WTC11 (cell line): ENCODE data around the gene USF2. TPM values are rescaled to one million over a fixed set of nuclear protein-coding genes. Genes with fewer than 3 reads are reported as not detected.

Source experiments
- ATAC-seq: fragments of 200-7000 bp; cut with Tn5 transposase; 2 replicates; pipeline ENCODE4 v1.10.0; 2021; ENCODE audit warnings: mild to moderate bottlenecking, moderate library complexity
- CTCF ChIA-PET: fragments of 300-600 bp; sonication (Branson Sonifier 250); formaldehyde crosslinking; loops from one replicate; lab custom pipeline; 2021; ENCODE audit warnings: antibody characterized with exemption; lab: Charles Lee
- POLR2A ChIA-PET: fragments of 350-600 bp; sonication (Branson Sonifier 250); formaldehyde crosslinking; loops from one replicate; lab custom pipeline; 2021; ENCODE audit warnings: antibody characterized with exemption; lab: Charles Lee
- DNase-seq: peaks from one replicate; pipeline ENCODE4 v3.0.0; 2021; ENCODE audit warnings: low spot score
- H3K27ac Mint-ChIP-seq: 2 replicates; pipeline ENCODE4 v1.8.0; 2021; ENCODE audit warnings: mixed read lengths
- H3K27me3 Mint-ChIP-seq: 2 replicates; pipeline ENCODE4 v1.8.0; 2021; ENCODE audit warnings: low read depth, mild to moderate bottlenecking, moderate library complexity, mixed read lengths
- H3K36me3 Mint-ChIP-seq: 2 replicates; pipeline ENCODE4 v1.8.0; 2021; ENCODE audit warnings: mixed read lengths
- H3K4me1 Mint-ChIP-seq: 2 replicates; pipeline ENCODE4 v1.8.0; 2022; ENCODE audit warnings: mixed read lengths
- H3K4me3 Mint-ChIP-seq: 2 replicates; pipeline ENCODE4 v1.8.0; 2021; ENCODE audit warnings: mild to moderate bottlenecking, moderate library complexity, mixed read lengths
- H3K9me3 Mint-ChIP-seq: 2 replicates; pipeline ENCODE4 v1.8.0; 2021; ENCODE audit warnings: mixed read lengths
- CREB1 ChIP-seq: sonication (generic); formaldehyde crosslinking; IDR thresholded peaks from 2 replicates; pipeline ENCODE4 v1.8.0; 2023; ENCODE audit warnings: mild to moderate bottlenecking, missing genetic modification reagents
- FOXJ3 ChIP-seq: sonication (generic); formaldehyde crosslinking; IDR thresholded peaks from 2 replicates; pipeline ENCODE4 v1.9.0; 2021; ENCODE audit warnings: missing genetic modification reagents, mild to moderate bottlenecking, borderline replicate concordance
- NR2C2 ChIP-seq: sonication (generic); formaldehyde crosslinking; IDR thresholded peaks from 2 replicates; pipeline ENCODE4 v1.8.0; 2022; ENCODE audit warnings: mild to moderate bottlenecking, missing genetic modification reagents
- OVOL2 ChIP-seq: fragments of 250-450 bp; sonication (Bioruptor Pico); IDR thresholded peaks from 2 replicates; pipeline ENCODE4 v1.9.0; 2021; ENCODE audit warnings: mild to moderate bottlenecking, borderline replicate concordance
- RELA ChIP-seq: sonication (generic); formaldehyde crosslinking; IDR thresholded peaks from 2 replicates; pipeline ENCODE4 v1.8.1; 2022; ENCODE audit warnings: missing genetic modification reagents, mild to moderate bottlenecking, borderline replicate concordance
- RORB ChIP-seq: fragments of 250-450 bp; sonication (Bioruptor Pico); IDR thresholded peaks from 2 replicates; pipeline ENCODE4 v1.9.0; 2021; ENCODE audit warnings: mild to moderate bottlenecking
- ZBTB43 ChIP-seq: sonication (generic); formaldehyde crosslinking; IDR thresholded peaks from 2 replicates; pipeline ENCODE4 v1.8.1; 2023; ENCODE audit warnings: mild to moderate bottlenecking, missing genetic modification reagents
- ZNF396 ChIP-seq: fragments of 250-450 bp; sonication (Bioruptor Pico); IDR thresholded peaks from 2 replicates; pipeline ENCODE4 v1.8.0; 2021; ENCODE audit warnings: mild to moderate bottlenecking, moderate library complexity, borderline replicate concordance
- ZNF416 ChIP-seq: fragments of 250-450 bp; sonication (Bioruptor Pico); IDR thresholded peaks from 2 replicates; pipeline ENCODE4 v1.9.0; 2021; ENCODE audit warnings: mild to moderate bottlenecking, inconsistent platforms
- ZNF671 ChIP-seq: fragments of 250-450 bp; sonication (Bioruptor Pico); IDR thresholded peaks from 2 replicates; pipeline ENCODE4 v1.8.0; 2021; ENCODE audit warnings: mild to moderate bottlenecking
- total RNA-seq: library from RNA; stranded (reverse); gene quantifications from 3 replicates; pipeline ENCODE4 v1.2.3, GENCODE V29; 2021
- TF ChIP-seq, protein P1 (sequence below): fragments of 250-450 bp; sonication (Bioruptor Pico); IDR thresholded peaks from 2 replicates; pipeline ENCODE4 v1.9.0; 2021; ENCODE audit warnings: moderate library complexity, mild to moderate bottlenecking, inconsistent platforms, borderline replicate concordance
- TF ChIP-seq, protein P2 (sequence below): sonication (generic); formaldehyde crosslinking; IDR thresholded peaks from 2 replicates; pipeline ENCODE4 v1.8.0; 2023; ENCODE audit warnings: missing genetic modification reagents
- TF ChIP-seq, protein P3 (sequence below): sonication (generic); formaldehyde crosslinking; IDR thresholded peaks from 2 replicates; pipeline ENCODE4 v1.8.0; 2023; ENCODE audit warnings: missing genetic modification reagents, mild to moderate bottlenecking, borderline replicate concordance
- TF ChIP-seq, protein P4 (sequence below): sonication (generic); formaldehyde crosslinking; IDR thresholded peaks from 2 replicates; pipeline ENCODE4 v1.8.1; 2022; ENCODE audit warnings: low read depth, missing genetic modification reagents, borderline replicate concordance
- TF ChIP-seq, protein P5 (sequence below): sonication (generic); formaldehyde crosslinking; IDR thresholded peaks from 2 replicates; pipeline ENCODE4 v1.8.0; 2022; ENCODE audit warnings: mild to moderate bottlenecking, missing genetic modification reagents
- TF ChIP-seq, protein P6 (sequence below): fragments of 250-450 bp; sonication (Bioruptor Pico); IDR thresholded peaks from 2 replicates; pipeline ENCODE4 v1.9.0; 2021; ENCODE audit warnings: mild to moderate bottlenecking

USF2 gene
- total RNA-seq, 1 experiment from 2014 or later = 109 TPM

GRCh38 chr19:35222373-35223015, 46.3 kb upstream of the USF2 start (continued):
- no peak for TF ChIP-seq ZNF416 (CRISPR knock-in tag)
- TF ChIP-seq NR2C2 (CRISPR knock-in tag) = no peak
- TF ChIP-seq, protein P1, sequence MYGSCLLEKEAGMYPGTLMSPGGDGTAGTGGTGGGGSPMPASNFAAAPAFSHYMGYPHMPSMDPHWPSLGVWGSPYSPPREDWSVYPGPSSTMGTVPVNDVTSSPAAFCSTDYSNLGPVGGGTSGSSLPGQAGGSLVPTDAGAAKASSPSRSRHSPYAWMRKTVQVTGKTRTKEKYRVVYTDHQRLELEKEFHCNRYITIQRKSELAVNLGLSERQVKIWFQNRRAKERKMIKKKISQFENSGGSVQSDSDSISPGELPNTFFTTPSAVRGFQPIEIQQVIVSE (CRISPR knock-in tag) = no peak
- TF ChIP-seq, protein P2, sequence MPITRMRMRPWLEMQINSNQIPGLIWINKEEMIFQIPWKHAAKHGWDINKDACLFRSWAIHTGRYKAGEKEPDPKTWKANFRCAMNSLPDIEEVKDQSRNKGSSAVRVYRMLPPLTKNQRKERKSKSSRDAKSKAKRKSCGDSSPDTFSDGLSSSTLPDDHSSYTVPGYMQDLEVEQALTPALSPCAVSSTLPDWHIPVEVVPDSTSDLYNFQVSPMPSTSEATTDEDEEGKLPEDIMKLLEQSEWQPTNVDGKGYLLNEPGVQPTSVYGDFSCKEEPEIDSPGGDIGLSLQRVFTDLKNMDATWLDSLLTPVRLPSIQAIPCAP (CRISPR knock-in tag) = no peak
- TF ChIP-seq, all 79 proteins: peak for 0

- peaks cover 21% of the 10 kb centered on the region for H3K4me1 Mint-ChIP-seq
- POLR2A ChIA-PET = no interaction called here
- peaks cover 11% of the 10 kb centered on the region for H3K27me3 Mint-ChIP-seq
- no peak overlapping the region for H3K27ac Mint-ChIP-seq
- TF ChIP-seq FOXJ3 (CRISPR knock-in tag) (no peak), ZNF416 (CRISPR knock-in tag) (no peak), CREB1 (CRISPR knock-in tag) (no peak), RELA (CRISPR knock-in tag) (no peak), ZNF671 (CRISPR knock-in tag) (no peak), OVOL2 (CRISPR knock-in tag) (no peak), RORB (CRISPR knock-in tag) (no peak), ZBTB43 (CRISPR knock-in tag) (no peak), ZNF396 (CRISPR knock-in tag) (no peak)
- TF ChIP-seq, protein P3, sequence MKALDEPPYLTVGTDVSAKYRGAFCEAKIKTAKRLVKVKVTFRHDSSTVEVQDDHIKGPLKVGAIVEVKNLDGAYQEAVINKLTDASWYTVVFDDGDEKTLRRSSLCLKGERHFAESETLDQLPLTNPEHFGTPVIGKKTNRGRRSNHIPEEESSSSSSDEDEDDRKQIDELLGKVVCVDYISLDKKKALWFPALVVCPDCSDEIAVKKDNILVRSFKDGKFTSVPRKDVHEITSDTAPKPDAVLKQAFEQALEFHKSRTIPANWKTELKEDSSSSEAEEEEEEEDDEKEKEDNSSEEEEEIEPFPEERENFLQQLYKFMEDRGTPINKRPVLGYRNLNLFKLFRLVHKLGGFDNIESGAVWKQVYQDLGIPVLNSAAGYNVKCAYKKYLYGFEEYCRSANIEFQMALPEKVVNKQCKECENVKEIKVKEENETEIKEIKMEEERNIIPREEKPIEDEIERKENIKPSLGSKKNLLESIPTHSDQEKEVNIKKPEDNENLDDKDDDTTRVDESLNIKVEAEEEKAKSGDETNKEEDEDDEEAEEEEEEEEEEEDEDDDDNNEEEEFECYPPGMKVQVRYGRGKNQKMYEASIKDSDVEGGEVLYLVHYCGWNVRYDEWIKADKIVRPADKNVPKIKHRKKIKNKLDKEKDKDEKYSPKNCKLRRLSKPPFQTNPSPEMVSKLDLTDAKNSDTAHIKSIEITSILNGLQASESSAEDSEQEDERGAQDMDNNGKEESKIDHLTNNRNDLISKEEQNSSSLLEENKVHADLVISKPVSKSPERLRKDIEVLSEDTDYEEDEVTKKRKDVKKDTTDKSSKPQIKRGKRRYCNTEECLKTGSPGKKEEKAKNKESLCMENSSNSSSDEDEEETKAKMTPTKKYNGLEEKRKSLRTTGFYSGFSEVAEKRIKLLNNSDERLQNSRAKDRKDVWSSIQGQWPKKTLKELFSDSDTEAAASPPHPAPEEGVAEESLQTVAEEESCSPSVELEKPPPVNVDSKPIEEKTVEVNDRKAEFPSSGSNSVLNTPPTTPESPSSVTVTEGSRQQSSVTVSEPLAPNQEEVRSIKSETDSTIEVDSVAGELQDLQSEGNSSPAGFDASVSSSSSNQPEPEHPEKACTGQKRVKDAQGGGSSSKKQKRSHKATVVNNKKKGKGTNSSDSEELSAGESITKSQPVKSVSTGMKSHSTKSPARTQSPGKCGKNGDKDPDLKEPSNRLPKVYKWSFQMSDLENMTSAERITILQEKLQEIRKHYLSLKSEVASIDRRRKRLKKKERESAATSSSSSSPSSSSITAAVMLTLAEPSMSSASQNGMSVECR = no peak
- TF ChIP-seq, protein P4, sequence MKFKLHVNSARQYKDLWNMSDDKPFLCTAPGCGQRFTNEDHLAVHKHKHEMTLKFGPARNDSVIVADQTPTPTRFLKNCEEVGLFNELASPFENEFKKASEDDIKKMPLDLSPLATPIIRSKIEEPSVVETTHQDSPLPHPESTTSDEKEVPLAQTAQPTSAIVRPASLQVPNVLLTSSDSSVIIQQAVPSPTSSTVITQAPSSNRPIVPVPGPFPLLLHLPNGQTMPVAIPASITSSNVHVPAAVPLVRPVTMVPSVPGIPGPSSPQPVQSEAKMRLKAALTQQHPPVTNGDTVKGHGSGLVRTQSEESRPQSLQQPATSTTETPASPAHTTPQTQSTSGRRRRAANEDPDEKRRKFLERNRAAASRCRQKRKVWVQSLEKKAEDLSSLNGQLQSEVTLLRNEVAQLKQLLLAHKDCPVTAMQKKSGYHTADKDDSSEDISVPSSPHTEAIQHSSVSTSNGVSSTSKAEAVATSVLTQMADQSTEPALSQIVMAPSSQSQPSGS = no peak
- TF ChIP-seq, protein P5, sequence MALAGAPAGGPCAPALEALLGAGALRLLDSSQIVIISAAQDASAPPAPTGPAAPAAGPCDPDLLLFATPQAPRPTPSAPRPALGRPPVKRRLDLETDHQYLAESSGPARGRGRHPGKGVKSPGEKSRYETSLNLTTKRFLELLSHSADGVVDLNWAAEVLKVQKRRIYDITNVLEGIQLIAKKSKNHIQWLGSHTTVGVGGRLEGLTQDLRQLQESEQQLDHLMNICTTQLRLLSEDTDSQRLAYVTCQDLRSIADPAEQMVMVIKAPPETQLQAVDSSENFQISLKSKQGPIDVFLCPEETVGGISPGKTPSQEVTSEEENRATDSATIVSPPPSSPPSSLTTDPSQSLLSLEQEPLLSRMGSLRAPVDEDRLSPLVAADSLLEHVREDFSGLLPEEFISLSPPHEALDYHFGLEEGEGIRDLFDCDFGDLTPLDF (CRISPR knock-in tag) = no peak
- TF ChIP-seq, protein P6, sequence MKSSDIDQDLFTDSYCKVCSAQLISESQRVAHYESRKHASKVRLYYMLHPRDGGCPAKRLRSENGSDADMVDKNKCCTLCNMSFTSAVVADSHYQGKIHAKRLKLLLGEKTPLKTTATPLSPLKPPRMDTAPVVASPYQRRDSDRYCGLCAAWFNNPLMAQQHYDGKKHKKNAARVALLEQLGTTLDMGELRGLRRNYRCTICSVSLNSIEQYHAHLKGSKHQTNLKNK (CRISPR knock-in tag) = no peak
- no peak for ATAC-seq
- peaks cover 9% of the 10 kb centered on the region for H3K36me3 Mint-ChIP-seq
- H3K9me3 Mint-ChIP-seq = peaks cover 31% of the 10 kb centered on the region
- CTCF ChIA-PET = interaction anchor here (1.0 kb wide), 1 partner anchor 81 kb away, joined by 4 read pairs; no protein-coding TSS in a partner anchor
- no peak overlapping the region for H3K4me3 Mint-ChIP-seq
- DNase-seq = no peak
Measured at GRCh38 chr19:35223084-35223790, 45.5 kb upstream of the USF2 start.
